NT2/D1 (cell line): ENCODE results near the gene OGG1.

Experiments used
- YY1 ChIP-seq: IDR thresholded peaks from 2 replicates; pipeline ENCODE4 v1.6.1; 2011; ENCODE audit not compliant: insufficient read length, insufficient read depth
- ZNF274 ChIP-seq: IDR thresholded peaks from 2 replicates; pipeline ENCODE4 v1.6.1; 2011; ENCODE audit warnings: mild to moderate bottlenecking, low read depth, low read length

- TF ChIP-seq ZNF274 = no peak
- no peak for TF ChIP-seq YY1
Measured at GRCh38 chr3:9750556-9751411, 1.0 kb downstream of the OGG1 start.
